IPS-15b (cell line): ENCODE measurements around the gene CACNA1G.

Experiments
- H3K27me3 ChIP-seq: one replicate; pipeline ENCODE4 v1.6.1; 2013; ENCODE audit warnings: low read length; ENCODE audit not compliant: control insufficient read depth, insufficient read depth
- H3K36me3 ChIP-seq: one replicate; pipeline ENCODE4 v1.6.1; 2013; ENCODE audit warnings: low read length; ENCODE audit not compliant: control insufficient read depth, insufficient read depth
- H3K4me1 ChIP-seq: one replicate; pipeline ENCODE4 v1.6.1; 2013; ENCODE audit warnings: mild to moderate bottlenecking, low read length; ENCODE audit not compliant: control insufficient read depth, insufficient read depth
- H3K4me3 ChIP-seq: one replicate; pipeline ENCODE4 v1.5.1; 2013; ENCODE audit warnings: low read depth, low read length
- H3K9ac ChIP-seq: one replicate; pipeline ENCODE4 v1.6.1; 2013; ENCODE audit warnings: low read depth, mild to moderate bottlenecking, low read length
- H3K9me3 ChIP-seq: one replicate; pipeline ENCODE4 v1.6.1; 2013; ENCODE audit warnings: mild to moderate bottlenecking, low read length; ENCODE audit not compliant: control insufficient read depth, insufficient read depth

Gene CACNA1G

DNA sequence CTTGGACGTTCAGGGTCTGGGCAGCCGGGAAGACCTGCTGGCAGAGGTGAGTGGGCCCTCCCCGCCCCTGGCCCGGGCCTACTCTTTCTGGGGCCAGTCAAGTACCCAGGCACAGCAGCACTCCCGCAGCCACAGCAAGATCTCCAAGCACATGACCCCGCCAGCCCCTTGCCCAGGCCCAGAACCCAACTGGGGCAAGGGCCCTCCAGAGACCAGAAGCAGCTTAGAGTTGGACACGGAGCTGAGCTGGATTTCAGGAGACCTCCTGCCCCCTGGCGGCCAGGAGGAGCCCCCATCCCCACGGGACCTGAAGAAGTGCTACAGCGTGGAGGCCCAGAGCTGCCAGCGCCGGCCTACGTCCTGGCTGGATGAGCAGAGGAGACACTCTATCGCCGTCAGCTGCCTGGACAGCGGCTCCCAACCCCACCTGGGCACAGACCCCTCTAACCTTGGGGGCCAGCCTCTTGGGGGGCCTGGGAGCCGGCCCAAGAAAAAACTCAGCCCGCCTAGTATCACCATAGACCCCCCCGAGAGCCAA is 65.6 kb downstream of the CACNA1G start:
- H3K9ac ChIP-seq, result no peak overlapping the region
- peaks cover 14% of the 10 kb centered on the region for H3K4me1 ChIP-seq
- H3K9me3 ChIP-seq, result no peaks in the 10 kb centered on the region
- no peaks in the 10 kb centered on the region for H3K36me3 ChIP-seq
- H3K27me3 ChIP-seq, result peaks cover 3% of the 10 kb centered on the region
- no peak overlapping the region for H3K4me3 ChIP-seq

DNA sequence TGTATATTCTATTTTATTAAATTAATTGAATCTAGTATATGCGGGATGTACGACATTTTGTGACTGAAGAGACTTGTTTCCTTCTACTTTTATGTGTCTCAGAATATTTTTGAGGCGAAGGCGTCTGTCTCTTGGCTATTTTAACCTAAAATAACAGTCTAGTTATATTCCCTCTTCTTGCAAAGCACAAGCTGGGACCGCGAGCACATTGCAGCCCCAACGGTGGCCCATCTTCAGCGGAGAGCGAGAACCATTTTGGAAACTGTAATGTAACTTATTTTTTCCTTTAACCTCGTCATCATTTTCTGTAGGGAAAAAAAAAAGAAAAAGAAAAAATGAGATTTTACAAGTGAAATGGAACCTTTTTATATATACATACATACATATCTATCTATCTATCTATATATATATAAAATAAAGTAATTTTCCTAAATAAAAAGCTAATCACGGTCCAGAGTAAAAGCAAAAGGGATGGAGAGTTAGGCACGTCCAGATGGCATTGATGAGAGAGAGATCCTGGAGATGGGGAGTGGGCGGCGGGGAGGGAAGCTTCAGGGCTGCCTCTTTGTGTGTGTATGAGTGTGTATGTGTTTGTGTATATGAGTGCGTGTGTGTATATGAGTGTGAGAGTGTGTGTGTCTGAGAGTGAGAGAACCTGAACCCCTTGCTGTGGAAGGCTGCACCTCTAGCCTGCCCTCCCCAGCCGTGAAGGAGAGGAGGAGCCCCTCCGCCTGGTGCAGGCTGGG is 66.7 kb downstream of the CACNA1G start:
- Histone ChIP-seq H3K27me3 (peaks cover 6% of the 10 kb centered on the region), H3K9ac (no peak overlapping the region), H3K4me3 (no peak overlapping the region), H3K4me1 (peaks cover 9% of the 10 kb centered on the region), H3K9me3 (no peaks in the 10 kb centered on the region), H3K36me3 (no peaks in the 10 kb centered on the region)

DNA sequence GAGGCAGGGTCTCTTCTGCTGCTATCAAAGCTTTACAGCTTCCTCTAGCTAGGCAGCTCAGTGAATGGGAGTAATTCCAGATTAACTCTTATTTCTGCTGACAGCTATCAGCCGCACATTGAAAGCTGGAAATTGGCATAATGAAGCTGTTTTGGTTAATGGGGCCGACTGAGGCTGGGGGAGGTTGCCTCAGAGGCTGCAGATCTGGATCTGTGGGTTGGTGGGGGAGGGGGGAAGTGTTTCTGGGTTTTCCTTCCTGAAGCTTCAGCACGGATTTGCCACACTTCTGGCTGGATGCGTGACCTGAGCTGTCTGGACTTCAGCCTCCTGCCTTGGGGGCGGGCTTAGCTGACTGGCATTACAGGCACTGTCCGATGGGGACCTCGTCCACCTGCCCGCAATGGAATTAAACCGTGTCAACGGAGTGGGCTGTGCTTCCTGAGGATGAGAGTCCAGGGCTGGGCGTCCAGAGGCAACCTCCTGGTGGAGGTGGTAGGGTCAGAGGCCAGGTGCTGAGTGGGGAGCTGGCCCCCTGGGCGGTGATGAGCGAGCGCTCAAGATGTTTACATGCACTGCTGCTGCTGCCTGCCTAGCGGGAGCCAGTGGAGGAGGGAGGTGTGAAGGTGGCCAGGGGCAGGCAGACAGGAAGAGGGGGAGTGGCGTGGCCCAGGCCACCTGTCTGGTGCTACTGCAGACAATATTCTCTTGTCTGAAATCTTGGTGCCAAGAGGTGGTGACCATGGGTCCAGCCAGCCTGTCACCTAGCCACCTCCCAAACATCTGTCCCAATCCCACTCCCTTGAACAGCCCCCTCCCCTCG is 67.5 kb downstream of the CACNA1G start:
- Histone ChIP-seq H3K9ac (no peak overlapping the region), H3K9me3 (no peaks in the 10 kb centered on the region), H3K36me3 (no peaks in the 10 kb centered on the region), H3K4me1 (peaks cover 9% of the 10 kb centered on the region), H3K4me3 (no peak overlapping the region), H3K27me3 (peaks cover 14% of the 10 kb centered on the region)

DNA sequence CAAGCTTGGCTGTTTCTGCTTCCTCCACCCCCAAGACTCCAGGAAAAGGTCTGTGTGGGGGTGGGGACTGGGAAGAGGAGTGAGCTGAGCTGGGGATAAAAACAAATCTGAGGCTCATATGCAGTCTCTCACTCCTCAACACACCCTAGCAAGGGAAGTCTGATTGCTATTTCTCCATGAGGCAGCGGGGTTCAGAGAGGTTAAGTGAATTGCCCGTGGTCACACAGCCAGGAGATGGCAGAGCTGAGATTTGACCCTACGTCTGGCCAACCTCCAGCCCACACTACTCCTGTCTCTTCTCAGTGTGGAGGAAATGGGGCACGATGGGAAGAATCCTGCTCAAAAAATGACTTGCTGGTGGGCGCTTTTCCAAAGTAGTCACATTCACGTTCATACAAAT is 69.4 kb downstream of the CACNA1G start:
- Histone ChIP-seq H3K4me1 (peaks cover 7% of the 10 kb centered on the region), H3K9ac (no peak overlapping the region), H3K27me3 (peaks cover 32% of the 10 kb centered on the region), H3K4me3 (no peak overlapping the region), H3K36me3 (no peaks in the 10 kb centered on the region), H3K9me3 (no peaks in the 10 kb centered on the region)

DNA sequence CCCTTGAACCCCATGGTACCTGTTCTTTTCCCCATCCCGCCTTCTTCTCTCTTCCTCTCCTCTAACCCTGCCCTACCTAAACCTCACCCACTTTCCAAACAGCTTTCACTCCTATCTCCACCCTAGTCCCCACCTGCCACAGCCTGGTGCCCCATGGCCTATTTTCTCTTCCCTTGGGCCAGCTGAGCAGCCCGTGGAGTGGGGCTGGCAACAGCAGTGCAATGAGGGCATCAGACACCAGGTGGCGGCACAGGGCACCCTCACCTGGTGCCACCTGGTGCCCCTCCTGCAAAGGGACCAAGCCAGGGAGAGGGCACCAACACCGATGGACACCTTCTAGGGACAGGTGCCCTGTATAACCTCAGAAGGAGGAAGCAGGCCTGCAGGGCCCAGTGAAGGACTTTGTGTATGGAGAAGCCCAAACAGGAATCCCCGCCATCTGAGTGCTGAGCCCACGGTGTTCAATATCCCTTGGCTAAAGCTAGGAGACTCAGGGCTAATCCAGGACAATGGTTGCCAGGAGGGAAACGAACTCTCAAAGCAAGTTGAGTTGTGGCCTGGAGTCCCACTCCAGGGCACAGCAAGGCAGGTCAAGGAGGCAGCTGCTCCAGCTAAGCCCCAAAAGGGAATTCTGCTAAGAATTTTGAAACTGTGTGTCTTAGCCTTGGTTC is 70.1 kb downstream of the CACNA1G start:
- H3K27me3 ChIP-seq, result peaks cover 39% of the 10 kb centered on the region
- H3K4me3 ChIP-seq, result no peak overlapping the region
- no peaks in the 10 kb centered on the region for H3K9me3 ChIP-seq
- H3K4me1 ChIP-seq, result peaks cover 7% of the 10 kb centered on the region
- H3K36me3 ChIP-seq, result no peaks in the 10 kb centered on the region
- H3K9ac ChIP-seq, result no peak overlapping the region

DNA sequence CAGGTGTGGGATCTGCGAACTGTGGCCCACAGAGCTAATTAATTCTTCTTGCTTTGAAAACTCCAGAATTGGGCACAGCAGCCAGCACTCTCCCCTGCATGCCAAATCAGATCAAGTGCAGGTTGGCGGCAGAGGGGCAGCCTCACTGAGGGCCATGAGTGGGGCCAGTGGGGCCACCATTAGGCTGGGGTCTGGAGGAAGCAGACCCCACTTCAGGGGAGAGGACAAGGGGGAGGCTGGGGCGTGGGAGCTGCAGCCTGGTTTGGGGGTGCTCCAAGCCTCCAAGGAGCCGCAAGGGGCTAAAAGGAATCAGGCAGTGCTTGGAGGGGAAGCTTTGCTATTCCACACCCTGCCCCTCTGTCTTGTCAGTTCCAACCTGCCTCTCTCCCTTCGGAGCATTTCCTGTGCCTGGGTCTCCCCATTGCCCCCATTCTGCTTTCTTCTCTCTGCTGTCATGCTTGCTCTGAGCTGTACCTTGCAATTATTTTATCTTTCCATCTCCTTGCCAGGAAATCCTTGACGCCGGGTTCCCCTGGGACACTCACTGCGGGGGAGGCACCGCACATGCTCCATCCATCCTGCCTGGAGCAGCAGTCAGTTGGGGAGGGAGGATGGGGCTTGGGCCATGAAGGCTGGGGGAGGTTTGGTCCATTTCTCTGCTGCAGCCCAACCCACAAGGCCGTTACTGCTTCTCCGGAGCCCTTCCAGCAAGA is 70.8 kb downstream of the CACNA1G start:
- no peaks in the 10 kb centered on the region for H3K9me3 ChIP-seq

DNA sequence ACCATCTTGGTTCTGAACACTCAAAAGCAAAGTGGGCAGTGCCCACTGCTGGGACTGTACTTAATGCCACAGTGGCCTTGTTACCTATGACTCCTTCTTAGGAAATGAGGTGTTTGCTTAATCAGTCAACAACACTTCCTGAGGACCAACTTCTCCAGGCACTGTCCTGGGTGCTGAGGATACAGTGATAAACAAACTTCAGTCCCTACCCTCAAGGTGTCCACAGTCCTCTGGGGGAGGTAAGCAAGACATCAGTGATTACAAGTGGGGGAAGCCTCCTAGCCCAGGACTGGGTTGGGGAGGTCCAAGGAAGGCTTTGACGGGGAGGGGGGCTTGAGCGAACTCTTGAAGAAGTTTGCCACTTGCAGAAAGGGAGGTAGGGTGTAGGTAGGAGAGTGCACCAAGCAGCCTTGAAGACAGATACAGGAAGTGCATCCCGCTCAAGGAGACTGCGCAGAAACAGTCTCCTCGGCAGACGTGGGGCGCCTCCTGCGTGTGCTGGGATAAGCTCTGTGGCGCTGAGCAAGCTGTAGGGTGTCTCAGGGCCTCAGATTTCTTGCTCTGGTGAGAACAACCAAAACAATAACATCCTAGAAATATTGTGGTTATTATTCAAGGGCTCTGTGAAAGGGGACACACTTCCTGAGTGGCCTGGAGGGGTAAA is 71.5 kb downstream of the CACNA1G start:
- peaks cover 53% of the 10 kb centered on the region for H3K27me3 ChIP-seq
- H3K9ac ChIP-seq, result no peak overlapping the region
- no peaks in the 10 kb centered on the region for H3K36me3 ChIP-seq
- H3K9me3 ChIP-seq, result no peaks in the 10 kb centered on the region
- peaks cover 7% of the 10 kb centered on the region for H3K4me1 ChIP-seq
- no peak overlapping the region for H3K4me3 ChIP-seq

More for the DNA sequence above, 70.8 kb downstream of the CACNA1G start:
- H3K4me3 ChIP-seq, result no peak overlapping the region
- peaks cover 7% of the 10 kb centered on the region for H3K4me1 ChIP-seq
- no peaks in the 10 kb centered on the region for H3K36me3 ChIP-seq
- peaks cover 46% of the 10 kb centered on the region for H3K27me3 ChIP-seq
- H3K9ac ChIP-seq, result no peak overlapping the region

DNA sequence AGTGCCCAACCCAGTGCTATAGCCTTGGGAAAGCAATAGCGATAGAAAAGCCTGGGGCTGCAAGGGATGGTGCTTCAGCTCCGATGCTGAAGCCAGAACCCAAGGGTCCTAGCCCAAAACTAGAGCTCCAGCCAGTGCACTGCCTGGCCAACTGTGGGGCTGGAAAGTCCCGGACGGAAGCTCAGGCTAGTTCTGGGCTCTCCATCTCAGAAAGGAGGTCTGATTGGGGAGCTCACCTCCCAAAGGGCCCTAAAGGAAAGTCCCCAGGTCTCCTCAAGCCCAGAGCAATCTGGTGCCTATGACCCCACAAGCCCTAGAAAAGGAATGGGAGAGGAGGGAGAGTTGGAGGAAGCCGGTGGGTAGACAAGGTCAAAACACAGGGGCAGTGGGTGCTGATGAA is 72.1 kb downstream of the CACNA1G start:
- no peaks in the 10 kb centered on the region for H3K9me3 ChIP-seq
- no peak overlapping the region for H3K4me3 ChIP-seq
- peaks cover 7% of the 10 kb centered on the region for H3K4me1 ChIP-seq
- no peak overlapping the region for H3K9ac ChIP-seq
- H3K36me3 ChIP-seq, result no peaks in the 10 kb centered on the region
- peaks cover 58% of the 10 kb centered on the region for H3K27me3 ChIP-seq

DNA sequence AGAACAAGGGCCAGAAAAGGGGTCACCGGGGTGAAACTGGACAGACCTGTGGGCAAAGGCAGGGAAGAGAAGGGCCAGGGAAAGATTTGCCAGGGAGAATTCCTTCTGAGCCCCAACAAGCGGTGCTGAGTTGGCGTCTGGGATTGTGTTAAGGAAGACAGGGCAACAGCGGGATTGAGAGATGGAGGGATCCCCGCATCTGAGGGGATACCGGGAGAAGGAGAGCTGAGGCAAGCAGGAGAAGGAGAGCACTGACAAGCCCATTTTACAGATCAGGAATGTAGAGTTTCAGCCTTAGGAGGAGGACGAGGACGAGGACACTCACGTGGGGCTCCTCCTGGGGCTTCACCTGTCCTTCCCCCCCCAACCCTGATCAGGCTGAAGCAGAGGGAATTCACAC is 73.2 kb downstream of the CACNA1G start:
- no peak overlapping the region for H3K9ac ChIP-seq
- no peaks in the 10 kb centered on the region for H3K36me3 ChIP-seq
- H3K4me3 ChIP-seq, result no peak overlapping the region
- H3K27me3 ChIP-seq, result peaks cover 58% of the 10 kb centered on the region
- H3K4me1 ChIP-seq, result no peaks in the 10 kb centered on the region
- no peaks in the 10 kb centered on the region for H3K9me3 ChIP-seq

DNA sequence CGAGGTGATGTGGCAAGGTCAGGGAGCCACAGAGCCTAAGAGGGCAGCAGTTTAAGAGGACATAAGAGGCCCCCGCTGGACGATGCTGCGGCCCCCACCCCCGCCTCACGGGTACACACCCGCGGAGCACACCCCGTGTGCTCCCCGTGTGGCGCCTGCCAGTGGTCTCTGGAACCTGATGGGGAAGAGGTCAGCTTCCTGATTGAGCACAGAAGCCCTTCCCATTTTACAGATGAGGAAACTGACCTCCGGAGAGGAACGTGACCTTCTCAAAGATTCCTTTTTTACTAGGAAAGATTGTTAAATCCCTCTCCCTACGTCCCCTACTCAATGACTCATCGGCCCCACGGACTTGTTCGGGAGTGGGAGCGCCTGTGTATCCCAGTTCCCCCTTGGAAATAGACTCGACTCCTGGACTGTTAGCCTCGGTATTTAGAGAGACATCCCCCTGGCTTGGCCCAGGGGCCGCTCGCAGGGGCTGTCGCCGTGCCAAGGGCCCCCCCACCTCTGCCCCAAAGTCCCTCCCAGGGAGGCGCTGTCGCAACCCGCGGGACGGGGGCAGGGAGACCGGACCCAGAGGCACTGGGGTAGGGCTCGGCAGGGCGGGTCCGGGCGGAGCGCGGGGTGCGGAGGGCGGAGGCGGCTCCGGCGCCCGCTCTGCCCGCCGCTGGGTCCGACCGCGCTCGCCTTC is 73.9 kb downstream of the CACNA1G start, which contains the start of gene ABCC3:
Gene ABCC3 (plus strand): TSS at position 658 of the 691 bp plus-strand sequence. CDS start 56 bp downstream, outside the sequence.
- no peaks in the 10 kb centered on the region for H3K9me3 ChIP-seq
- H3K9ac ChIP-seq, result no peak within 1 kb of the TSS
- H3K36me3 ChIP-seq, result no peaks in the 10 kb centered on the region
- peaks cover 58% of the 10 kb centered on the region for H3K27me3 ChIP-seq
- peak within 1 kb of the TSS; percentile 52 for H3K4me3 ChIP-seq
- H3K4me1 ChIP-seq, result no peaks in the 10 kb centered on the region
